Effector CD8-positive, alpha-beta T cell (primary cell): ENCODE measurements around the gene TOX4.

Experiments used
- DNase-seq: peaks from one replicate; lab custom pipeline; 2025; lab: John Stamatoyannopoulos, UW

TOX4 gene

DNA sequence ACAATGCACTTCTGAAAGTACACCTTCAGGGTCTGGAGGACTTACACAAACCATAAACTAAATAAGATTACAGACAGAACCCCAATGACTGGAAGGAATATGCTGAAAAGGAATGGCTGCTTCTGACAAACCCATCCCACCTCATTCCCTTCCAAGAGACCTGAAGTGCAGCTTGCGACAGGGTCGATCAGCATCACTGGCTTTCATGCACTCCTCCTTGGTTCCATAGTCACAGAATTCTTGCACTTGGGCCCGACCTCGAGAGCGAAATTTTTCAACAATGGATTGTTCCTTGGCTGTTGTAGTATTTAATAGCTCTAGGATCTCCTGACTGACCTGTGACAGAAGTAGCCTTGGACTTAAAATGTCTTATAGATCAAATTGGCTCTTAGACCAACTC, 24.6 kb downstream of the TOX4 start:
- no peak for DNase-seq

GRCh38 chr14:21503376-21503775, 26.4 kb downstream of the TOX4 start:
- no peak for DNase-seq

DNA sequence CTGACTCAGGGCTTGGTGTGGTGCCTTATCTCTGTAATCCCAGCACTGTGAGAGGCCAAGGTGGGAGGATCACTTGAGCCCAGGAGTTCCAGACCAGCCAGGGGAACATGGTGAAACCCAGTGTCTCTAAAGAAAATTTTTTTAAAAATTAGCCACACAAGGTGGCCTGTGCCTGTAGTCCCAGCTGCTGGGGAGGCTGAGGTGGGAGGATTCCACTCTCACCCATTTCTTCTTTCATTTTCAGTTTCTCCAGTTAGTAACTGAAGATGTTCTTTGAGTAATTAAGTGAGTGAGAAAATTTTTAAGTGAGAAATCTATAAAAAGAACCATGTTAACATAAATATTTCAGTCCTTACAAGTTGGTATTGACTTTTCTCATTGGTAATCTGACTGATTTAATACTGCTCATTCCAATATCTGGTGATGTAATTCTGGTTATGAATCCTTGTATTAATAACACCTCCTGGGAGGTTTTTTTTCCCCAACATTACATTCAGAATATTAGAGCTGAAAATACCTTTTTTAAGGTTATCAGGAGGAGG, 28.1 kb downstream of the TOX4 start:
- no peak for DNase-seq

- DNase-seq = no peak
Measured at GRCh38 chr14:21506557-21506956, 29.6 kb downstream of the TOX4 start.

DNA sequence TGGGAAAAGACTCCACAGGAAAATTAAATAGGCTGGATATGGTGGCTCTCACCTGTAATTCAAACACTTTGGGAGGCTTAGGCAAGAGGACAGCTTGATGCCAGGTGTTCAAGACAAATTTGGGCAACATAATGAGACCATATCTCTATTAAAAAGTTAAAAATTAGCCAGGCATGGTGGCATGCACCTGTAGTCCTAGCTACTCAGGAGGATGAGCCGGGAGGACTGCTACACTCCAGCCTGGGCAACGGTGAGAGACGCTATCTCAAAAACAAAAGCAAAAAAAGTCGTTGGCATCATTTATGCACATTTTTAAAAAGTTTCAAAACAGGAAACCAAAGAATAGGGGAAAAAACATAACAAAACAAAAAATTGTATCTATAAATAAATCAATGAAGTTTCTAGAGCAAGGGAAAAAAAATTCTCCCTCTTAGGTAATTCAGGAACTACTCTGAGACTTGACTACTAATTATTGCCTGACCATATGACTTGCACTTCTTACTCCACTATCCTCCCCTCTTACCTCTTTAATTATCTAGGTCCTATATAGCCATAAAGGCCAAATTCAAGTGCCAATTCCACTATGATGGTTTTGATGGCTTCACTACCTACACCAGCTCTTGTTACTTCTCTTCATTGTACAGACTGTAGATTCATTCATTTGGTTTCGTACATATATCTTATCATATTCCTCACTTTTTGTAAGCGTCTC, 32.6 kb downstream of the TOX4 start:
- DNase-seq = no peak

- DNase-seq = peak; percentile 89
Measured at GRCh38 chr14:21510735-21511657, 34.0 kb downstream of the TOX4 start, which contains the start of gene METTL3. METTL3 (minus strand) TSS chr14:21511340; CDS start chr14:21511223, 117 bp downstream.

GRCh38 chr14:21514341-21514740, 37.3 kb downstream of the TOX4 start:
- DNase-seq = no peak

- DNase-seq = no peak
Measured at GRCh38 chr14:21518725-21519124, 41.7 kb downstream of the TOX4 start.

DNA sequence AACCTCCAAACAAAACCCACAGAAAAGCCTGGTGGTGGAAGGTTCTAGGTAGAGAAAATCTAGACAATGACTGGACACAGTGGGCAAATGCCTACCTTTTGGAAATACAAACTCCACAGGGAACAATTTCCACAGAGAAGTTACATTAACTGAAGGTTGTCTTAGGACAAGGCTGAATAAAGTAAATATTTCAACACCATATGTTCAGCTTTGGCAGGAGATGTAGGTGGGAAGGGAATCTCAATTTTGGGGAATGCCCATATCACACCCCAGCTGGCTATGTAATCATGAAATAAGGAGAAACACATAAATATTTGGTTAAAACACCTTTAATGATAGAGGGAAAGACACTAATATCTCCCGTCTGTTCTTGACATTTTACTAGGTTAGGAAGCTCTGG, 43.8 kb downstream of the TOX4 start:
- DNase-seq = no peak

- no peak for DNase-seq
Measured at GRCh38 chr14:21521501-21521900, 44.5 kb downstream of the TOX4 start.

GRCh38 chr14:21523203-21523602, 46.2 kb downstream of the TOX4 start:
- no peak for DNase-seq

- no peak for DNase-seq
Measured at GRCh38 chr14:21524575-21525490, 47.8 kb downstream of the TOX4 start.

GRCh38 chr14:21525571-21525961, 48.6 kb downstream of the TOX4 start:
- no peak for DNase-seq

- DNase-seq = peak; percentile 69
Measured at GRCh38 chr14:21525962-21526671, 49.1 kb downstream of the TOX4 start, which contains the start of gene SALL2. SALL2 (minus strand) TSS chr14:21526346; CDS start chr14:21526127, 219 bp downstream.

GRCh38 chr14:21526672-21527317, 49.8 kb downstream of the TOX4 start:
- no peak for DNase-seq

GRCh38 chr14:21527318-21527679, 50.3 kb downstream of the TOX4 start:
- DNase-seq = no peak

DNA sequence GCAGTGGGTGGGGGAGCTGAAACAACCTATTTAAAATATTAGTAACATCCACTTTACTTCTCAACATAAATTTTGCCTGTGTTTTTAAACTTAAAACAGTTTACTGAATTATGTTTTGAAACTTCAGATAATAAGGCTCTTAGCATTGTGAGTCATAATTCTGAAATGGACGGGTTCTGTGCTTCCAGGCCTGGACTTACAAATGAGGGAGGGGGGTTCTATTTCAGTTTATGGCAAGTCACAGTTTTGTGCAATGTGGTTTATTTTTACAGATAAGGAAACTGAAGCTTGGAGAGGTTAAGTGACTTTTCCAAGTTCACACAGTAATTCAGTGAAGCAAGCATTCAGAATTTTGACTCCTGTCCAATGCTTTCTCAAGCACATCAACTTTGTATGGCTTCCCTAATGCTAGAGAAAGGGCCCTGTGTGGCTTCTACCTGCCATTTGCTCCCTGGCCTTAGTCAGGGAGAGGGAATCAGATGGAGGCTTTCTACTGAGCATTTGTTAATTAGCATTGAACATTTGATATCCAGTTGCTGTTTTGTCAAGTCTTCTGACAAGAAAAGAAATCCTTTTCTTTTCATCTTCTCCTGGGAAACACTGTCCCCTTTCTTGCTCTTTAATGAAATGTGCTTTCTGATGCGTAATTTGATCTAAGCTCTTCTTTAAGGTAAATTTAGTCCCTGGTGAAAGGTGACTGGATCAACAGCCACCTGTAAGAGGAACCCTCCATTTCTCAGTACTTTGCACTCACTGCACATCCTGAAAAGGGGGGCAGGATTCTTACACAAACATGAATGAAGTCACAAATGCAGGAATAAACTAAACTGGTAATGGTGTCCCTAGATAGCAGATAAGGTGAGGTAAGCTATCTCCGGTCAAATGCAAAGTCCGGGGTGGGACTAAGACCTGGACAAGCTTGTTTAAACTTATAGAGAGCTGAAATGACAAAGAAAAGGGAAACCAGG, 51.7 kb downstream of the TOX4 start:
- DNase-seq = no peak

GRCh38 chr14:21529515-21529914, 52.5 kb downstream of the TOX4 start:
- DNase-seq = no peak

GRCh38 chr14:21533294-21533693, 56.3 kb downstream of the TOX4 start:
- DNase-seq = no peak
